HCT116 (cell line): ENCODE data around the gene PRSS33. TPM values are rescaled to one million over a fixed set of nuclear protein-coding genes. Genes with fewer than 3 reads are reported as not detected.

Experiments
- ATAC-seq: fragments of 200-7000 bp; cut with Tn5 transposase; 2 replicates; pipeline ENCODE4 v1.9.1; 2020; ENCODE audit warnings: mild to moderate bottlenecking, moderate library complexity
- BruUV-seq: library from RNA; stranded (reverse); fragments of 400-500 nt; replicated peaks from 2 replicates; lab custom pipeline; 2021; lab: Mats Ljungman, UMichigan
- CTCF ChIA-PET: fragments of 300-600 bp; sonication (Branson Sonifier 250); formaldehyde crosslinking; loops from one replicate; lab custom pipeline; 2021; ENCODE audit warnings: antibody characterized with exemption; lab: Charles Lee
- POLR2A ChIA-PET: fragments of 300-600, 350-600 bp; sonication (Branson Sonifier 250); formaldehyde crosslinking; loops from one replicate; lab custom pipeline; 2021; ENCODE audit warnings: antibody characterized with exemption; lab: Charles Lee
- RAD21 ChIA-PET, 2 experiments: fragments of 300-600 bp; sonication (Branson Sonifier 250); formaldehyde crosslinking; loops; one replicate each; lab custom pipeline; 2023; ENCODE audit warnings: low total read pairs in 2 of 2; ENCODE audit not compliant: uncharacterized antibody in 2 of 2, unreplicated experiment in 2 of 2, low non-redundant PET in 1 of 2; lab: Charles Lee
- DNase-seq: peaks from one replicate; pipeline ENCODE4 v3.0.0-alpha.2; 2010; ENCODE audit warnings: low read depth, low spot score
- H2AFZ ChIP-seq: fragments of 200-600 bp; shearing (Covaris generic), sonication (generic); 2 replicates; pipeline ENCODE4 v1.6.1; 2017; ENCODE audit warnings: low read depth, mixed run types, mixed read lengths, antibody characterized with exemption, low read length; ENCODE audit not compliant: poor library complexity, severe bottlenecking
- H3K27ac ChIP-seq: 2 replicates; pipeline ENCODE4 v1.5.1; 2012; ENCODE audit warnings: low read depth, low read length
- H3K27me3 ChIP-seq: fragments of 200-600 bp; sonication (generic); 2 replicates; pipeline ENCODE4 v1.6.1; 2016; ENCODE audit warnings: mixed run types, low read length, mixed read lengths; ENCODE audit not compliant: insufficient read depth
- H3K36me3 ChIP-seq, 2 experiments: fragments of 200-500 bp in 1 of 2; fragments of 200-600 bp in 1 of 2; sonication (Bioruptor generic) in 1 of 2; sonication (generic) in 1 of 2; 2 replicates each; pipeline versions ENCODE4 v1.5.1 to v1.6.1; 2014 to 2016; ENCODE audit warnings: low read length in 2 of 2, inconsistent platforms in 1 of 2, mixed read lengths in 1 of 2, mixed run types in 1 of 2; ENCODE audit not compliant: insufficient read depth in 2 of 2, control insufficient read depth in 1 of 2
- H3K4me1 ChIP-seq, 2 experiments: fragments of 200-600 bp in 1 of 2; sonication (generic) in 1 of 2; 2 replicates each; pipeline versions ENCODE4 v1.5.1 to v1.6.1; 2012 to 2017; ENCODE audit warnings: low read length in 2 of 2, inconsistent platforms in 1 of 2, mild to moderate bottlenecking in 1 of 2, mixed read lengths in 1 of 2, mixed run types in 1 of 2, moderate library complexity in 1 of 2; ENCODE audit not compliant: insufficient read depth in 2 of 2, control insufficient read depth in 1 of 2
- H3K4me2 ChIP-seq: fragments of 200-600 bp; sonication (generic); 2 replicates; pipeline ENCODE4 v1.6.1; 2017; ENCODE audit warnings: mixed run types, low read length, mixed read lengths
- H3K4me3 ChIP-seq, 2 experiments: fragments of 200-600 bp in 1 of 2; sonication (generic) in 1 of 2; replicated peaks in 1 of 2; 2 replicates each; pipeline ENCODE4 v1.5.1; 2011 to 2016; ENCODE audit warnings: low read length in 2 of 2, control low read depth in 1 of 2, low read depth in 1 of 2, mild to moderate bottlenecking in 1 of 2, mixed read lengths in 1 of 2, mixed run types in 1 of 2
- H3K79me2 ChIP-seq: fragments of 200-600 bp; sonication (generic); 2 replicates; pipeline ENCODE4 v1.6.1; 2017; ENCODE audit warnings: mild to moderate bottlenecking, mixed run types, low read length, moderate library complexity, mixed read lengths; ENCODE audit not compliant: insufficient read depth
- H3K9ac ChIP-seq: fragments of 200-600 bp; sonication (generic); 2 replicates; pipeline ENCODE4 v1.6.1; 2016; ENCODE audit warnings: low read length, mixed read lengths
- H3K9me2 ChIP-seq: fragments of 200-600 bp; sonication (generic), shearing (Covaris generic); 2 replicates; pipeline ENCODE4 v1.6.1; 2017; ENCODE audit warnings: mixed run types, mild to moderate bottlenecking, moderate library complexity; ENCODE audit not compliant: insufficient read depth
- H3K9me3 ChIP-seq, 2 experiments: fragments of 200-500 bp in 1 of 2; fragments of 200-600 bp in 1 of 2; sonication (Bioruptor generic) in 1 of 2; sonication (generic) in 1 of 2; 2 replicates each; pipeline ENCODE4 v1.6.1; 2014 to 2017; ENCODE audit warnings: low read length in 2 of 2, mixed read lengths in 2 of 2, inconsistent platforms in 1 of 2, low read depth in 1 of 2, mild to moderate bottlenecking in 1 of 2, mixed run types in 1 of 2, moderate library complexity in 1 of 2; ENCODE audit not compliant: control insufficient read depth in 1 of 2, insufficient read depth in 1 of 2
- H4K20me1 ChIP-seq: fragments of 200-600 bp; sonication (generic), shearing (Covaris generic); 2 replicates; pipeline ENCODE4 v1.6.1; 2017; ENCODE audit warnings: mixed run types, mild to moderate bottlenecking, moderate library complexity; ENCODE audit not compliant: insufficient read depth
- EGR1 ChIP-seq: IDR thresholded peaks from 2 replicates; pipeline ENCODE4 v1.6.1; 2012; ENCODE audit warnings: low read depth
- ELF1 ChIP-seq: IDR thresholded peaks from 2 replicates; pipeline ENCODE4 v1.6.1; 2012; ENCODE audit warnings: low read depth, borderline replicate concordance
- FOSL1 ChIP-seq: IDR thresholded peaks from 2 replicates; pipeline ENCODE4 v1.6.1; 2012; ENCODE audit warnings: low read depth
- SIN3A ChIP-seq: IDR thresholded peaks from 2 replicates; pipeline ENCODE4 v1.6.1; 2012; ENCODE audit warnings: low read depth
- TCF7L2 ChIP-seq: IDR thresholded peaks from 2 replicates; pipeline ENCODE4 v1.7.0; 2011; ENCODE audit warnings: borderline replicate concordance, inconsistent platforms; ENCODE audit not compliant: insufficient read depth, insufficient read length; ENCODE audit errors: extremely low read depth
- YY1 ChIP-seq: IDR thresholded peaks from 2 replicates; pipeline ENCODE4 v1.6.1; 2011; ENCODE audit warnings: low read length, low read depth, moderate library complexity, mild to moderate bottlenecking; ENCODE audit not compliant: insufficient replicate concordance; ENCODE audit errors: extremely low read depth
- intact Hi-C: fragments of 100-400 bp; cut with micrococcal nuclease; formaldehyde crosslinking; loops from 2 replicates; pipeline ENCODE4 v1.10.0; 2022
- total RNA-seq: library from RNA; stranded (reverse); gene quantifications from one replicate; pipeline ENCODE4 v1.2.1, GENCODE V29; 2021; ENCODE audit not compliant: unreplicated experiment
- TF ChIP-seq, protein P1 (sequence below): IDR thresholded peaks from 2 replicates; pipeline ENCODE4 v1.6.1; 2011; ENCODE audit warnings: mild to moderate bottlenecking, low read length, moderate library complexity; ENCODE audit not compliant: insufficient replicate concordance; ENCODE audit errors: extremely low read depth

The PRSS33 gene
- total RNA-seq, 1 experiment from 2014 or later = not detected

- Histone ChIP-seq H3K4me3 (no peak overlapping the region), H4K20me1 (no peaks in the 10 kb centered on the region), H3K4me2 (no peak overlapping the region), H3K9ac (no peak overlapping the region), H3K4me1 (peaks cover 0 to 8% of the 10 kb centered on the region in 2 experiments; a peak in 2 of 4 replicates), H3K9me2 (no peaks in the 10 kb centered on the region), H3K79me2 (no peaks in the 10 kb centered on the region)
- BruUV-seq = no TSS peak
- ChIA-PET RAD21 (no interaction called here), CTCF (no interaction called here)
- no peak for ATAC-seq
- intact Hi-C loops = no loop called here
- TF ChIP-seq FOSL1 = no peak
- TF ChIP-seq TCF7L2 = no peak
- TF ChIP-seq, protein P1, sequence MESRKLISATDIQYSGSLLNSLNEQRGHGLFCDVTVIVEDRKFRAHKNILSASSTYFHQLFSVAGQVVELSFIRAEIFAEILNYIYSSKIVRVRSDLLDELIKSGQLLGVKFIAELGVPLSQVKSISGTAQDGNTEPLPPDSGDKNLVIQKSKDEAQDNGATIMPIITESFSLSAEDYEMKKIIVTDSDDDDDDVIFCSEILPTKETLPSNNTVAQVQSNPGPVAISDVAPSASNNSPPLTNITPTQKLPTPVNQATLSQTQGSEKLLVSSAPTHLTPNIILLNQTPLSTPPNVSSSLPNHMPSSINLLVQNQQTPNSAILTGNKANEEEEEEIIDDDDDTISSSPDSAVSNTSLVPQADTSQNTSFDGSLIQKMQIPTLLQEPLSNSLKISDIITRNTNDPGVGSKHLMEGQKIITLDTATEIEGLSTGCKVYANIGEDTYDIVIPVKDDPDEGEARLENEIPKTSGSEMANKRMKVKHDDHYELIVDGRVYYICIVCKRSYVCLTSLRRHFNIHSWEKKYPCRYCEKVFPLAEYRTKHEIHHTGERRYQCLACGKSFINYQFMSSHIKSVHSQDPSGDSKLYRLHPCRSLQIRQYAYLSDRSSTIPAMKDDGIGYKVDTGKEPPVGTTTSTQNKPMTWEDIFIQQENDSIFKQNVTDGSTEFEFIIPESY = no peak
- TF ChIP-seq EGR1 = no peak
- TF ChIP-seq SIN3A = no peak
- TF ChIP-seq ELF1 = no peak
- no peak for TF ChIP-seq YY1
- TF ChIP-seq, all 23 proteins: peak for 0
- no peak for DNase-seq
- no peaks in the 10 kb centered on the region for H3K27me3 ChIP-seq
- H3K36me3 ChIP-seq = no peaks in the 10 kb centered on the region
- no peaks in the 10 kb centered on the region for H3K9me3 ChIP-seq
- H2AFZ ChIP-seq = no peak overlapping the region
- H3K27ac ChIP-seq = no peak overlapping the region
- POLR2A ChIA-PET = no interaction called here
These were observed 44.2 kb downstream of the PRSS33 start for GRCh38 chr16:2743007-2743810.
